ENCODE measurements around the gene TIPIN.

Gene TIPIN

GRCh38 chr15:66296186-66296585, 60.3 kb downstream of the TIPIN start:
- no peak for DNase-seq

- no peak for DNase-seq
Measured at GRCh38 chr15:66294932-66295235, 61.6 kb downstream of the TIPIN start.

GRCh38 chr15:66294157-66294931, 62.1 kb downstream of the TIPIN start:
- peak; percentile 29 for DNase-seq

- peak; percentile 75 for DNase-seq
Measured at GRCh38 chr15:66293419-66294156, 62.9 kb downstream of the TIPIN start, which contains the start of gene DIS3L. TSS of gene DIS3L (plus strand) at chr15:66293568. CDS start at chr15:66293597, 29 bp downstream.

GRCh38 chr15:66292571-66293418, 63.7 kb downstream of the TIPIN start:
- peak; percentile 12 for DNase-seq

- DNase-seq = no peak
Measured at GRCh38 chr15:66291816-66292570, 64.5 kb downstream of the TIPIN start.

GRCh38 chr15:66290518-66290917, 66.0 kb downstream of the TIPIN start:
- DNase-seq = no peak

GRCh38 chr15:66290007-66290406, 66.5 kb downstream of the TIPIN start:
- no peak for DNase-seq

GRCh38 chr15:66288551-66289185, 67.8 kb downstream of the TIPIN start:
- DNase-seq = no peak

GRCh38 chr15:66288093-66288492, 68.4 kb downstream of the TIPIN start:
- no peak for DNase-seq

GRCh38 chr15:66287461-66288057, 68.9 kb downstream of the TIPIN start:
- DNase-seq = no peak

Measured in stimulated activated CD4-positive, alpha-beta T cell treated with anti-CD3 and anti-CD28 coated beads, Interleukin-15, amount 100 ng/mL, for 24 hours (primary cell).